H1 (cell line): ENCODE measurements around the gene UPF1. TPM values are rescaled to one million over a fixed set of nuclear protein-coding genes. Genes with fewer than 3 reads are reported as not detected.
A peak's percentile ranks its signal among the peaks of the same experiment; 100 is the strongest.

Source experiments
- CTCF ChIA-PET: fragments of 300-600 bp; sonication (Branson Sonifier 250); formaldehyde crosslinking; loops from one replicate; lab custom pipeline; 2021; ENCODE audit not compliant: partially characterized antibody; lab: Charles Lee
- POLR2A ChIA-PET: fragments of 300-600 bp; sonication (Branson Sonifier 250); formaldehyde crosslinking; loops from one replicate; lab custom pipeline; 2021; ENCODE audit warnings: inconsistent platforms; ENCODE audit not compliant: partially characterized antibody; lab: Charles Lee
- DNase-seq, 2 experiments: peaks; one replicate each; pipeline versions ENCODE4 v3.0.0 to v3.0.0-alpha.2; 2010 to 2022; ENCODE audit warnings: low spot score in 2 of 2, low read depth in 1 of 2, mixed read lengths in 1 of 2
- FAIRE-seq: peaks from 2 replicates; lab custom pipeline; 2011; peaks lifted over from hg19 to GRCh38; lab: Jason Lieb, UNC
- H2AFZ ChIP-seq: 2 replicates; pipeline ENCODE4 v1.8.1; 2012; ENCODE audit warnings: low read length, inconsistent platforms
- H2AK5ac ChIP-seq: 2 replicates; pipeline ENCODE4 v1.6.1; 2013; ENCODE audit warnings: low read depth, low read length
- H2BK120ac ChIP-seq: replicated peaks from 2 replicates; pipeline ENCODE3; 2013; ENCODE audit warnings: low read depth, low read length, inconsistent platforms
- H2BK12ac ChIP-seq: 2 replicates; pipeline ENCODE4 v1.6.1; 2013; ENCODE audit warnings: low read depth, low read length
- H2BK15ac ChIP-seq: 2 replicates; pipeline ENCODE4 v1.6.1; 2013; ENCODE audit warnings: low read length
- H2BK20ac ChIP-seq: 2 replicates; pipeline ENCODE4 v1.6.1; 2013; ENCODE audit warnings: low read length
- H2BK5ac ChIP-seq: 2 replicates; pipeline ENCODE4 v1.6.1; 2013; ENCODE audit warnings: low read depth, low read length
- H3K14ac ChIP-seq: 2 replicates; pipeline ENCODE4 v1.6.1; 2013; ENCODE audit warnings: inconsistent platforms; ENCODE audit not compliant: insufficient read length
- H3K18ac ChIP-seq: 2 replicates; pipeline ENCODE4 v1.6.1; 2013; ENCODE audit warnings: low read length; ENCODE audit errors: extremely low read depth
- H3K23ac ChIP-seq: 2 replicates; pipeline ENCODE4 v1.6.1; 2013; ENCODE audit warnings: inconsistent platforms; ENCODE audit not compliant: insufficient read length
- H3K23me2 ChIP-seq: 2 replicates; pipeline ENCODE4 v1.6.1; 2013; ENCODE audit warnings: low read depth, low read length
- H3K27ac ChIP-seq: 2 replicates; pipeline ENCODE4 v1.6.1; 2011; ENCODE audit warnings: low read depth, low read length, inconsistent platforms
- H3K27me3 ChIP-seq, 4 experiments: replicated peaks in 1 of 4; 1 replicate in 1 of 4; 2 replicates in 3 of 4; pipeline versions ENCODE4 v1.6.1 to v1.8.1; 2011 to 2013; ENCODE audit warnings: low read length in 3 of 4, mild to moderate bottlenecking in 3 of 4, inconsistent platforms in 2 of 4, mixed read lengths in 2 of 4, moderate library complexity in 1 of 4; ENCODE audit not compliant: control insufficient read depth in 3 of 4, insufficient read depth in 3 of 4; ENCODE audit errors: extremely low read depth in 1 of 4
- H3K36me3 ChIP-seq, 4 experiments: 2 replicates each; pipeline versions ENCODE4 v1.6.1 to v1.8.1; 2011 to 2013; ENCODE audit warnings: mild to moderate bottlenecking in 4 of 4, low read length in 3 of 4, moderate library complexity in 2 of 4, control low read depth in 1 of 4, inconsistent platforms in 1 of 4; ENCODE audit not compliant: insufficient read depth in 4 of 4, control insufficient read depth in 2 of 4
- H3K4ac ChIP-seq: replicated peaks from 2 replicates; pipeline ENCODE3; 2013; ENCODE audit warnings: low read length, low read depth, mixed read lengths, inconsistent platforms; ENCODE audit not compliant: insufficient read length
- H3K4me1 ChIP-seq, 4 experiments: replicated peaks in 1 of 4; 1 replicate in 1 of 4; 2 replicates in 3 of 4; pipeline versions ENCODE4 v1.6.1 to v1.8.1; 2011 to 2013; ENCODE audit warnings: low read length in 3 of 4, inconsistent platforms in 2 of 4, mixed read lengths in 1 of 4; ENCODE audit not compliant: insufficient read depth in 4 of 4, control insufficient read depth in 3 of 4
- H3K4me2 ChIP-seq, 2 experiments: 2 replicates each; pipeline versions ENCODE4 v1.6.1 to v1.8.1; 2011 to 2013; ENCODE audit warnings: low read depth in 2 of 2, low read length in 2 of 2, control low read depth in 1 of 2, inconsistent platforms in 1 of 2, mild to moderate bottlenecking in 1 of 2; ENCODE audit not compliant: insufficient read depth in 1 of 2
- H3K4me3 ChIP-seq, 4 experiments: fragments of 200-600, 300-600 bp in 1 of 4; sonication (generic), shearing (Covaris generic), sonication (Bioruptor Twin) in 1 of 4; 2 replicates each; pipeline versions ENCODE4 v1.5.1 to v1.8.1; 2011 to 2016; ENCODE audit warnings: low read length in 4 of 4, low read depth in 3 of 4, control low read depth in 2 of 4, inconsistent platforms in 2 of 4, mild to moderate bottlenecking in 2 of 4, mixed read lengths in 1 of 4, moderate library complexity in 1 of 4; ENCODE audit not compliant: insufficient read depth in 2 of 4; ENCODE audit errors: extremely low read depth in 1 of 4
- H3K56ac ChIP-seq: replicated peaks from 2 replicates; pipeline ENCODE3; 2013; ENCODE audit warnings: low read depth, mild to moderate bottlenecking, mixed read lengths, low read length, inconsistent platforms; ENCODE audit not compliant: insufficient read length
- H3K79me1 ChIP-seq: 2 replicates; pipeline ENCODE4 v1.6.1; 2013; ENCODE audit warnings: low read depth, low read length, control low read depth
- H3K79me2 ChIP-seq, 2 experiments: 2 replicates each; pipeline versions ENCODE4 v1.6.1 to v1.8.1; 2012 to 2013; ENCODE audit warnings: low read length in 2 of 2, mild to moderate bottlenecking in 2 of 2, inconsistent platforms in 1 of 2; ENCODE audit not compliant: insufficient read depth in 2 of 2, control insufficient read depth in 1 of 2
- H3K9ac ChIP-seq, 4 experiments: replicated peaks in 1 of 4; 1 replicate in 1 of 4; 2 replicates in 3 of 4; pipeline versions ENCODE4 v1.6.1 to v1.8.1; 2011 to 2013; ENCODE audit warnings: low read depth in 3 of 4, low read length in 3 of 4, control low read depth in 2 of 4, mild to moderate bottlenecking in 2 of 4, moderate library complexity in 2 of 4, inconsistent platforms in 1 of 4; ENCODE audit errors: extremely low read depth in 1 of 4
- H3K9me3 ChIP-seq, 2 experiments: 2 replicates each; pipeline versions ENCODE4 v1.6.1 to v1.8.1; 2012 to 2013; ENCODE audit warnings: mild to moderate bottlenecking in 2 of 2, moderate library complexity in 2 of 2, control low read depth in 1 of 2, inconsistent platforms in 1 of 2, low read depth in 1 of 2, low read length in 1 of 2, mixed read lengths in 1 of 2; ENCODE audit not compliant: insufficient read depth in 2 of 2
- H4K20me1 ChIP-seq, 2 experiments: replicated peaks in 1 of 2; 2 replicates each; pipeline versions ENCODE3 to v1.8.1; 2011 to 2013; ENCODE audit warnings: inconsistent platforms in 2 of 2, low read length in 2 of 2, mild to moderate bottlenecking in 1 of 2; ENCODE audit not compliant: insufficient read depth in 2 of 2, control insufficient read depth in 1 of 2
- H4K5ac ChIP-seq: 2 replicates; pipeline ENCODE4 v1.6.1; 2013; ENCODE audit warnings: low read length, low read depth, mixed read lengths, inconsistent platforms; ENCODE audit not compliant: insufficient read length
- H4K8ac ChIP-seq: 2 replicates; pipeline ENCODE4 v1.8.0; 2013; ENCODE audit warnings: mild to moderate bottlenecking, moderate library complexity, low read length, inconsistent platforms; ENCODE audit not compliant: insufficient read depth; ENCODE audit errors: extremely low read depth
- H4K91ac ChIP-seq: replicated peaks from 2 replicates; pipeline ENCODE3; 2013; ENCODE audit warnings: low read length, mixed read lengths, inconsistent platforms; ENCODE audit not compliant: insufficient read length
- HDAC2 ChIP-seq, 2 experiments: fragments of 300-600 bp in 1 of 2; sonication (generic) in 1 of 2; IDR thresholded peaks; 2 replicates each; pipeline ENCODE4 v1.6.1; 2011 to 2012; ENCODE audit warnings: low read depth in 2 of 2, low read length in 2 of 2, mild to moderate bottlenecking in 2 of 2, moderate library complexity in 2 of 2, borderline replicate concordance in 1 of 2, inconsistent platforms in 1 of 2
- RAD21 ChIP-seq, 2 experiments: IDR thresholded peaks in 1 of 2; conservative IDR thresholded peaks in 1 of 2; 2 replicates each; pipeline ENCODE4 v1.6.1; 2011; ENCODE audit warnings: low read depth in 2 of 2, low read length in 2 of 2, improper control_type of control experiment in 1 of 2, inconsistent platforms in 1 of 2, mild to moderate bottlenecking in 1 of 2, moderate library complexity in 1 of 2
- TBP ChIP-seq: IDR thresholded peaks from 2 replicates; pipeline ENCODE4 v1.6.1; 2011; ENCODE audit warnings: low read depth, low read length, improper control_type of control experiment
- WGBS, 2 experiments: shearing (Covaris generic) in 1 of 2; methylation state at CpG; one replicate each; pipeline versions ENCODE4 v1.1.6 to v1.1.7; 2013 to 2015; ENCODE audit warnings: low lambda C conversion rate in 2 of 2, mixed read lengths in 2 of 2, inconsistent platforms in 1 of 2, low coverage in 1 of 2, missing lambda C conversion rate in 1 of 2; ENCODE audit not compliant: insufficient replicate concordance in 2 of 2, insufficient coverage in 1 of 2, insufficient read length in 1 of 2; ENCODE audit errors: extremely low coverage in 1 of 2, missing lambda C conversion rate in 1 of 2; 5-methylcytosine and 5-hydroxymethylcytosine counted together
- polyA plus RNA-seq, 7 experiments: library from polyadenylated mRNA; depleted of rRNA in 3 of 7; stranded (reverse) in 5 of 7; unstranded in 2 of 7; fragments of >200 nt in 5 of 7; fragments of 200-250 nt in 2 of 7; gene quantifications; 1 replicate in 5 of 7; 2 replicates in 1 of 7; 4 replicates in 1 of 7; pipeline versions ENCODE4 v1.2.1 to v1.2.3, GENCODE V29; 2011 to 2013; ENCODE audit warnings: missing spikeins in 2 of 7, mixed read lengths in 2 of 7
- total RNA-seq: library from RNA; stranded (reverse); fragmentation: NEBNext Ultra II Directional; extraction: Animal tissue kit (Norgen Biotek cat#: 25700); gene quantifications from 2 replicates; pipeline ENCODE4 v1.2.1, GENCODE V29; 2021
- TF ChIP-seq, protein P1 (sequence below), 3 experiments: IDR thresholded peaks; 1 replicate in 2 of 3; 2 replicates in 1 of 3; pipeline versions ENCODE4 v1.5.1 to v1.6.1; 2011; ENCODE audit warnings: low read length in 3 of 3, mild to moderate bottlenecking in 3 of 3, inconsistent platforms in 2 of 3, low read depth in 1 of 3, moderate library complexity in 1 of 3; ENCODE audit not compliant: insufficient read depth in 1 of 3; ENCODE audit errors: control extremely low read depth in 1 of 3
- TF ChIP-seq, protein P2 (sequence below): IDR thresholded peaks from 2 replicates; pipeline ENCODE4 v1.6.1; 2012; ENCODE audit warnings: inconsistent platforms

UPF1 gene
- total and polyA plus RNA-seq, 2 of the 8 experiments (the other 6 are each of a cell fraction or from before 2014, with no cell fraction given) = 46.4 to 62.0 TPM

DNA sequence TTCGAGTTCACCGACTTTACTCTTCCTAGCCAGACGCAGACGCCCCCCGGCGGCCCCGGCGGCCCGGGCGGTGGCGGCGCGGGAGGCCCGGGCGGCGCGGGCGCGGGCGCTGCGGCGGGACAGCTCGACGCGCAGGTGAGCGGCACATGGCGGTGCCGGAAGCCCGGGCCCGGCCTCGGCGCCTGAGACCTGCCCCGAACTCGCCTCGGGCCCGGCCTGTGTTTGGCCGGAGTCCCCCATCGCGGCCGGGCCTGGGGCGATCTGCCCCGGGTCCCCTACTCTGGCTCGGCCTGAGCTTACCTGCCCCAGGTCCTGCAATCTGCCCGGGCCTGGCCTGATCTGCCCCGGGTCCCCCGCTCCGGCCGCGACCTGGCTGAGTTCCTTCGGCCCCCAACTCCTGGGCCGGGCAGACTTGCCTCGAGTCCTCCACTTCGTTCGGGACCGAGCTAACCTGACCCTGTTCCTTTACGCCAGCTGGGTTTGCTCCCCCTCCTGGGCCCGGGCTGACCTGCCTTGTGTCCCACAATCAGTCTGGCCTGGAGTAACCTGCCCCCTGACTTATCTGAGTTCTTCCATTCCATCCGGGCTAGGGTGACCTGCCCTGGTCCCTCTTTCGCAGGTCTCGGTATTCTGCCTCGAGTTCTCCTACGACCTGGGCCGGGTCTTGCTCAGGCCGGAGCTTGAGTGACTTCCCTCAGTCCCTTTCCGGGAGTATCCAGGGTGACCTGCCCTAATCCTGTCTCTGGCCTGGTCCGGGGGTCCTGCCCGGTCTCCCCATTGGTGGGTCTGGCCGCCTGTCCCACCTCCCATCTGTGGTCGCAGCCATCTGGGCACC, 764 bp downstream of the UPF1 start:
- Histone ChIP-seq H3K79me2 (peaks cover 31 to 52% of the 10 kb centered on the region in 2 experiments), H2AK5ac (0 out of 2 replicates have a peak overlapping the region, but pooled peaks have one; percentile 15), H4K5ac (peak overlapping the region; percentile 83), H3K9ac (peak overlapping the region; percentile 81 to 93 (median 86)), H3K14ac (no peak overlapping the region), H3K18ac (peak overlapping the region; percentile 48), H3K27me3 (peaks cover 0 to 6% (median 0%) of the 10 kb centered on the region in 4 experiments; a peak in 2 of 7 replicates), H3K27ac (peak overlapping the region; percentile 62; the same call in 1 of the 2 replicates), H4K20me1 (peaks cover 32 to 39% of the 10 kb centered on the region in 2 experiments), H2BK15ac (no peak overlapping the region), H3K79me1 (peaks cover 16% of the 10 kb centered on the region), H2BK120ac (no peak overlapping the region), H3K4ac (no peak overlapping the region), H3K56ac (peak overlapping the region; percentile 82), H3K9me3 (no peaks in the 10 kb centered on the region), H2AFZ (no peak overlapping the region), H3K23me2 (peaks cover 11% of the 10 kb centered on the region), H3K36me3 (peaks cover 0 to 13% (median 2%) of the 10 kb centered on the region in 4 experiments; a peak in 3 of 8 replicates), H2BK5ac (peak overlapping the region; percentile 60), H2BK12ac (no peak overlapping the region), H3K4me2 (peak overlapping the region; percentile 87 to 95), H2BK20ac (no peak overlapping the region), H4K8ac (peak overlapping the region; percentile 95), H3K4me1 (peaks cover 3 to 15% (median 10%) of the 10 kb centered on the region in 4 experiments), H3K4me3 (peak overlapping the region; percentile 80 to 99 (median 84)), H3K23ac (no peak overlapping the region), H4K91ac (no peak overlapping the region)
- POLR2A ChIA-PET = interaction anchor here (0.5 to 3.4 kb wide), 17 partner anchors 9 to 543 kb away, joined by 3 to 18 read pairs (median 3); partner anchors contain the start of gene COMP
- peak in 1 of 2 experiments; percentile 67 for DNase-seq
- CTCF ChIA-PET = interaction anchor here (0.8 to 10.4 kb wide), 13 partner anchors 10 to 313 kb away, joined by 3 to 79 read pairs (median 4); no protein-coding TSS in a partner anchor
- 2% methylated on average over 66 of the region's 69 CpGs; no CpG with 5 or more reads in 1 of the 2 experiments for WGBS, 2 experiments
- no peak for FAIRE-seq
- TF ChIP-seq RAD21 (IDR thresholded peaks at IDR 0.05 in 1 of 2, conservative IDR thresholded peaks at IDR 0.05 in 1 of 2; ENCODE audit: low read depth in 2 of 2, low read length in 2 of 2) = 0 out of 4 replicates have a peak, but pooled peaks of 1 of the 2 experiments have one; percentile 14
- TF ChIP-seq TBP = peak; percentile 14; the same call in 1 of the 2 replicates
- TF ChIP-seq, protein P1, sequence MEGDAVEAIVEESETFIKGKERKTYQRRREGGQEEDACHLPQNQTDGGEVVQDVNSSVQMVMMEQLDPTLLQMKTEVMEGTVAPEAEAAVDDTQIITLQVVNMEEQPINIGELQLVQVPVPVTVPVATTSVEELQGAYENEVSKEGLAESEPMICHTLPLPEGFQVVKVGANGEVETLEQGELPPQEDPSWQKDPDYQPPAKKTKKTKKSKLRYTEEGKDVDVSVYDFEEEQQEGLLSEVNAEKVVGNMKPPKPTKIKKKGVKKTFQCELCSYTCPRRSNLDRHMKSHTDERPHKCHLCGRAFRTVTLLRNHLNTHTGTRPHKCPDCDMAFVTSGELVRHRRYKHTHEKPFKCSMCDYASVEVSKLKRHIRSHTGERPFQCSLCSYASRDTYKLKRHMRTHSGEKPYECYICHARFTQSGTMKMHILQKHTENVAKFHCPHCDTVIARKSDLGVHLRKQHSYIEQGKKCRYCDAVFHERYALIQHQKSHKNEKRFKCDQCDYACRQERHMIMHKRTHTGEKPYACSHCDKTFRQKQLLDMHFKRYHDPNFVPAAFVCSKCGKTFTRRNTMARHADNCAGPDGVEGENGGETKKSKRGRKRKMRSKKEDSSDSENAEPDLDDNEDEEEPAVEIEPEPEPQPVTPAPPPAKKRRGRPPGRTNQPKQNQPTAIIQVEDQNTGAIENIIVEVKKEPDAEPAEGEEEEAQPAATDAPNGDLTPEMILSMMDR (IDR thresholded peaks at IDR 0.05; ENCODE audit: control extremely low read depth in 1 of 3, insufficient read depth in 1 of 3, low read depth in 1 of 3, low read length in 3 of 3) = peak in 2 of 3 experiments; percentile 50 to 58; a peak in 2 of 4 replicates
- TF ChIP-seq, protein P2, sequence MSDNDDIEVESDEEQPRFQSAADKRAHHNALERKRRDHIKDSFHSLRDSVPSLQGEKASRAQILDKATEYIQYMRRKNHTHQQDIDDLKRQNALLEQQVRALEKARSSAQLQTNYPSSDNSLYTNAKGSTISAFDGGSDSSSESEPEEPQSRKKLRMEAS = peak; percentile 49; the same call in 1 of the 2 replicates
- no peak for TF ChIP-seq HDAC2 (IDR thresholded peaks at IDR 0.05; ENCODE audit: borderline replicate concordance in 1 of 2, low read depth in 2 of 2, low read length in 2 of 2)
